ENCODE results near the gene OR12D2.
"Not testable (repeated sequence)": the region's sequence is repeated elsewhere in the genome, so short reads cannot be mapped to it uniquely, and the experiment has no call there.

The OR12D2 gene

GRCh38 chr6:29425075-29425474 is 29.6 kb downstream of the OR12D2 start:
- TF ChIP-seq CTCF (conservative IDR thresholded peaks at IDR 0.05): no peak
- TF ChIP-seq ZFX (IDR thresholded peaks at IDR 0.05): no peak
- H3K27ac ChIP-seq: no peak overlapping the region

GRCh38 chr6:29426654-29427053 is 31.2 kb downstream of the OR12D2 start:
- no peak for TF ChIP-seq CTCF (conservative IDR thresholded peaks at IDR 0.05)
- no peak for TF ChIP-seq ZFX (IDR thresholded peaks at IDR 0.05)
- H3K27ac ChIP-seq: no peak overlapping the region

- H3K27ac ChIP-seq: not testable (repeated sequence)
- peak; percentile 69 for TF ChIP-seq CTCF (conservative IDR thresholded peaks at IDR 0.05)
Observed at GRCh38 chr6:29436730-29437129, 41.3 kb downstream of the OR12D2 start.

GRCh38 chr6:29439006-29439405 is 43.6 kb downstream of the OR12D2 start, which contains the start of gene OR10C1:
OR10C1 (plus strand) TSS chr6:29439306; CDS start chr6:29440016, 710 bp downstream.
- no peak within 1 kb of the TSS for H3K27ac ChIP-seq
- TF ChIP-seq CTCF (conservative IDR thresholded peaks at IDR 0.05) (no peak), ZFX (IDR thresholded peaks at IDR 0.05) (no peak)

- TF ChIP-seq CTCF (conservative IDR thresholded peaks at IDR 0.05) (no peak), ZFX (IDR thresholded peaks at IDR 0.05) (no peak)
- H3K27ac ChIP-seq: no peak overlapping the region
Observed at GRCh38 chr6:29442719-29443118, 47.3 kb downstream of the OR12D2 start.

GRCh38 chr6:29444031-29444430 is 48.6 kb downstream of the OR12D2 start:
- H3K27ac ChIP-seq: not testable (repeated sequence)
